Hindlimb muscle (tissue), 1 donor: ENCODE data around the gene MLPH. TPM values are rescaled to one million over a fixed set of nuclear protein-coding genes. Genes with fewer than 3 reads are reported as not detected.

Source experiments
- DNase-seq: peaks from one replicate; pipeline ENCODE4 v3.0.0-alpha.2; 2013
- polyA plus RNA-seq: library from polyadenylated mRNA; unstranded; fragments of 120-200 nt; gene quantifications from one replicate; pipeline ENCODE4 v1.2.1, GENCODE V29; 2013; ENCODE audit not compliant: insufficient read length

MLPH gene
- polyA plus RNA-seq, 1 donor, result 0.85 TPM

DNA sequence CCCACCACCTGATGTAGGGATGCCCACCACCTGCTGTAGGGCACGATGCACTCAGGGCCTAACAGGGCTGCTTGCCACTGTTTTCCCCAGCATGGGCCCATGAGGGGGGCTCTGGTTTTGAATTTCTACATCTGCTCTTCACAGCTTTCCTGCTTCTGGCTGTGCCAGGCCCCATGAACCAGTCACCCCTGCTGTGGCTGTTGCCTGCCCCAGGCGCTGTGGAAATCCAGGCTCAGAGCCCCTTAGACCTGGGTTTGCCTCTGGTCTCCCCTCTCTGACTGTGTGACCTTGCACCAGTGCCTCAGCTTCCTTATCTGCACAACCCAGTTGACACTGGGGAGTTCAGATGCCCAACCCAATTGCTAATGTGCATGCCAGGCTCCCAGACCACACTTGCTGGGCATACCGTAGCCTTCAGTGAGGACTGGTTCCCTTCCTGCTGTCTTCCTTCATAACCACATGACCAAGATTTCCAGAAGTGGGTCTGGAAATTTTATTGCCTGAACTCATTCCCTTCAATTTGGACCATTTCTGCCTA, 6.0 kb upstream of the MLPH start:
- no peak for DNase-seq

DNA sequence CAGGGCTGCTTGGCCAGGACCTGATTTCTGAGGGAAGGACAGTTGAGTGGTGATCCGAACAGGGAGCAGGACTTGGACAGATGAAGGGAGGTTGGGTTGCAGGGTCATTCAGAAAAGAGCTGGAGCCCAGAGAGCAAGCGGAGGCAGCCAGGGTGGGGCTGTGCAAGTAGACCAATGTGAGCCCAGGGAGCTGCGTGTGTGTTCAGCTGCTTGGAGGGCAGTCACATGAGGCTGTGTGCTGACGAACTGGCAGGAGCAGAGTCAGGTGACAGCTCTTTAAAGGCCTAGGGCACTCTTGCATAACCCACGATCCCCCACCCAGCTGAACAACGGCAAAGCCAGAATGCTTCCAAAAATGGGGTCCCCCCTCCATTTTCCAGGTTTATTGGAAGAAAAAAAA, 4.6 kb upstream of the MLPH start:
- no peak for DNase-seq

DNA sequence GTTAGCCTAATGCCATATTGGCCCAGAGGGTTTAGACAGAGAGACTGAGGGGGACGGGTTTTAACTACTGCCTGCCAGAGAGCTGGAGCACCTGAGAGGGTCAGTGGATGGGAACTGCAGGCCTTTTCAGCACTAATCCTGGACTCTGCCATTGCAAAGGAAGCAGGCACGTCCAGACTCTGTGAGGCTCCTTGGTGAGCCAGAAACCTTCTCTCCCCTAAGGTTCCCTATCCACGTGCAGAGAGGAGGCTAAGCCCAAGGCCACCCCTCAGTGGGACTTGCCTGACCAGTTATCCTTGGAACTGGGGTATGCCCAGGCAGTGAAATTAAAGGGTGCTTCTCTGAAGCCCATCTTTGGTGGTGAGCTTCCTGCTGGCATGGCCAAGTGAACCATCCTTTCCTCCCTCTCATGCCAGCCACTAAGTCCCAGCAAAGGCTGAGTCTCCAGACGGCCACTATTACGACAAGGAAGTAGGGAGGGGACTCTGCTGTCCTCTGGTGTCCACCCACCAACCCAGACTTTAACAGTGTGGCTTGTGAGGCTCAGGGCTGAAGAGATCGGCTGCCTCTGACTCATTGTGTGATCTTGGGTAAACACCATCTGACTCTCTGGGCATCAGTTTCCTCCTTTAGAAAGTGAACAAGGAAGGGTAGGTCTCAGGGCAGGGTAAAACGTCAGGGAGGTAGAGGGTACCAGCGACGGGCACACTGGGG, 3.9 kb upstream of the MLPH start:
- no peak for DNase-seq

GRCh38 chr2:237485304-237485703, 1.7 kb upstream of the MLPH start:
- DNase-seq, result no peak

DNA sequence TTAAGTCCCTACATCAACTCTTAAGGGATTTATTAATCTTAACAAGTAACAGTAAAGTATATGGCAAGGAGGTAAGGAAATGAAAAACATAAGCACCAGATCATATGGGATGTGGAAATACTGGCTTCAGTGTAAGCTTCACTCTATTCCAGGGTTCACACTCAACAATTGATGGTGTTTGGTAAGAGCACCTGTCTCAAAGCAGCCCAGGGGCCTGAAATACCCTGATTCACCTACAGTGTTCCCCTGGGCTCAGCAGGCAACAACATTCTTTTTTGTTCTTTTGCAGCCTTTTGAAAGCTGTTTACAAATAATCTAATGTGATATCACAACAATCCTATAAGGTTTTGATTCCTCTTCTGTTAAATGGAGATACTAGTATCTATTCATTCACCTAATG, 1.2 kb upstream of the MLPH start:
- no peak for DNase-seq

GRCh38 chr2:237486334-237486818, 675 bp upstream of the MLPH start:
- DNase-seq, result no peak

DNA sequence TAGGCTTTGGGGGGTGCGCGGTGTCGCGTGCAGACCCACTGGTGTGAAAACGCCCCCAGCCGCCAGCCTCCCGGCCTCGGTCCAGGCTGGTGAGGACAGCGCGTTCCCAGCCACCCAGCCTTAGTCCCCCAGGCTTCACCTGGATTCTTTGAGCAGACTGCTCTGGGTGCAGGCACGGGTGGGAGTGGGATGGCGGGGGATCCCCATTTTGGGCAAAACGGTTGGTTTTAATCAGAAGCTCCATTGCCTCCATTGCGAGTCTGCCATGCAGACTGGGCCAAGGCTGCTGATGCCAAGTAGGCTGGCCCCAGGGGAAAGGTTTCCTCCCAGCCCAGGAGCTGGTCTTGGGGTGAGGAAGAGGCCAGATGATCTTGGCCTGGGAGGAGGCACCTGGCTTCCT, 445 bp downstream of the MLPH start:
- DNase-seq, result no peak

- no peak for DNase-seq
These were observed 1.2 kb downstream of the MLPH start for GRCh38 chr2:237488295-237488694.

GRCh38 chr2:237488901-237489860, 2.1 kb downstream of the MLPH start:
- DNase-seq, result no peak

DNA sequence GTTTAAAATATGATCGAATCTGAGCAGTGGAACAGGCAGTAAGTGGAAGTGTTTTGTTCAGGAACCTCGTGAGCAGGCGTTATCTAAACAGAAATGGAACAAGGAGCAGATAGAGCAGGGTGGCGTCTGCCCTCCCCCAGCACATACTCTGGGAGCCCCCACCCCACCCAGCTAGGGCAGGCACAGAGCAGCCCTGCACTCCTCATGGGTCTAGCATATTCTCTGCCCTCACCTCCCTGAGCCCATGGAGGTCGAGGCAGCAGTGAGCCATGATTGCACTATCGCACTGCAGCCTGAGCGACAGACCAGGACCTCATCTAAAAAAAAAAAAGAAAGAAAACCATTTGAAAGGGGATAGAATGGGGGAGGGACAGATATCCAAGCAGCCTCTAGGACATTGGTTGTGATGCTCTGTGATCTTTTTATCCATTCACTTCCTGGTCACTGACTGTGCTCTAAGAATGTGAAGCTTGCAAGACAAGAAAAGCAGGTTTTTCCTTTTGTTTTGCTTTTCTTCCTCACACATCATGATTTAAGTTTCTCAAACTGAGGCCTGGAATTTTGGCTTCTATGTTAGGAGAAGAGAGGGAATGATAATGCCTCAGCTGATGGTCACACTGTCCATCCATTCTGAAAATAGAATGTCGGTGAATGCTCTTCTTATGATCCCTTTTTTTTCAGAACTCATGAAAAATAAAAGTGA, 3.1 kb downstream of the MLPH start:
- DNase-seq, result no peak

DNA sequence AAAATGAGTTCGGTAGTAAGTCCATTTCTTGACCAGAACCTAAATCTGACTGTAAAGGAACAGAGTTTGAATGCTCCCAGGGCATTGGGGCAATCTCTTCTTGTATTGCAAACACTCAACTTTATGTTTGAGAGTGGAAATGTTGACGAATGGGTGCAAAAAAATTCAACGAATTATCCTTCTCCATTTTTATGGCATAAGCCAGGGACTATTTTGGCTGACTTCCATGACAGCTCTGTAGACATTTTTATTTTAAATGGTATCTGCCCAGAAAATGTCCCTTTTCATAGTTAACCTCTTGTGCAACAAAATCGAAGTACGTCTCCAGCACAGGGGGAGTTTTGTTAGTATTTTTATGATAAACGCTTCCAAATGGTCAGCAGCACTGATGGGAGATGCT, 3.7 kb downstream of the MLPH start:
- no peak for DNase-seq

- DNase-seq, result no peak
These were observed 4.6 kb downstream of the MLPH start for GRCh38 chr2:237491515-237492118.

DNA sequence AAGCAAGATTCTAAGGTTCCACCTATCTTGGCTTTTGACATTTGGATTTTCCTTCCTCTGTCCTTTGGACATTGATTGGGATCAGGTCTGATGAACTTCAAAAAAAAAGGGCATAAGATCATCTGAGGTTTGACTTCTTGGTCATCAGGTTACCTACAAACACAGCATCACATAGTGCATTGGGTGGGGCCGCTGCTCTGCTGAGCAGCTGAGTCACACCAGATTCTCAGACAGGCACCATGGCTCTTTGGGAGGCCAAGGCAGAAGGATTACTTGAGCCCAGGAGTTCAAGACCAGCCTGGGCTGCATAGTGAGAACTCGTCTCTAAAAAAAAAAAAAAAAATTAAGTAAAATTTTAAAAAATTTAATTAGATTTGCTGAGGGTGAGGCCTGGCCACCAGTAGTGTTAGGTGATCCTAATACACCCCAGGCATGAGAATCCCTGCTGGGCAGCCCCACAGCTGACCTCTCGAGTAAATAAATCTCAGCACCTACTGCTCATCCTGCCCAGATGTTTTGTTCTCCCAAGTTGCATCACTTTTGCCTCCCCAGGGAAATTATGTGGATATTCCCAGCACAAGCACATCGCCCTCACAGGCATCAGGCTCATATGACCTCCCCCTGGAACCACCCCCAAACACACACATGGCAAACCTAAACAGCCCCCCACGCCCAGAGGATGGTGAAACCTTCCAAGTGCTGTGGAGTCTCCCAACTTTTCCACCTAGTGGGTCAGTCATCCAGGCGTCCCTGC, 5.3 kb downstream of the MLPH start:
- no peak for DNase-seq

- no peak for DNase-seq
These were observed 7.0 kb downstream of the MLPH start for GRCh38 chr2:237494066-237494465.

- no peak for DNase-seq
These were observed 8.6 kb downstream of the MLPH start for GRCh38 chr2:237495521-237496117.

- DNase-seq, result no peak
These were observed 9.4 kb downstream of the MLPH start for GRCh38 chr2:237496428-237496827.

DNA sequence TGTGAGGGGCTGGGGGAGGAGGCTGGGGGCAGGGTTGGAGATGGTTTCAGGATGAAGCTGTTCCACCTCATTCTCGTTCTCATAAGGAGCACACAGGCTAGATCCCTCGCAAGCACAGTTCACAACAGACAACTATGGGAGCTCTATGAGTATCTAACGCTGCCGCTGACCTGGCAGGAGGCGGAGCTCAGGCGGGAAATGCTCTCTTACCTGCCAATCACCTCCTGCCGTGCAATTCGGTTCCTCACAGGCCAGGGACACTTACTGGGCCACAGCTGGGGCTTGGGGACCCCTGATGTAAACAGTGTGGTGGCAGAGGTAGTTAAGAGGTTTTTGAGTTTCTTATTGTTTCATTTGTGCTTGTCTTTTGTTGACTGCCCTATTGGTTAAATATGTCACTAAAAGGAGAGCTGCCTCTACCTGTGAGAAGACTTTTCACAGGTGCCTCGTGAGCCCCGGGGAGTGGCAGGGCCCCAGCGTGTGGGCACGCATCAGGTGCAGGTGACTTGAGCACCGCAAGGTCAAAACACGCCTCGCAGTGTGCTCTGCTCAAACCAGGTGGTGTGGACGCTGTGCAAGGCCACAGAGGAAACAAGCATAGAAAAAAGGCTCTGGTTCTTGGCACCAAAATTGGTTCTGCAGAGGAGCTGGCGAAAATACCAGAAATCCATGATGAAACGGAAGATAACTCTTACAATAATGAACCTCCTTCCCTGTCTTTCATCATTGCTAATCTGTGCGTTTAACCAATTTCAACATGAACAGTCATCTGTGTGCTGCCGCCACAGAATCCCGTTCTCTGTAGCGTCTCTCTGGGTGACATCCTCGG, 10.2 kb downstream of the MLPH start:
- no peak for DNase-seq

GRCh38 chr2:237497838-237498186, 10.8 kb downstream of the MLPH start:
- no peak for DNase-seq

DNA sequence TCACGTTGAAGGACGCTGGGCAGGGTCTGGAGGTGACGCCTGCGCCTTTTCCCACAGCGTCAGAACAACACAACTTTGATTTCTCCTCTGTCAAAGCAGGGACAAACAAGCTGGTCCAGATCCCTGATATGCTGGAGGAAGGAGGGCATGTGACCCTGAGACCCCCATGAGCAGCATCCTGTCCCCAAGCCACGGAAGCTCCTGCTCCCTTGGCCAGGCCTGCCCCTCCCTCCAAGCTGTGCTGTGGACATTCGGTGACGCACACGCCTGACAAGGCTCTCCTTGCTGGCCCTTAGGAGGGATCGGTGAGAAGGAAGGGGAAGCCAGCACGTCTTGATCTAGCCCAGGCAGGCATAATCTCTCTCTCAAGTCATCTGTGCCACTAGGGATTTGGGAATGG, 11.3 kb downstream of the MLPH start:
- DNase-seq, result no peak

GRCh38 chr2:237500681-237501424, 13.8 kb downstream of the MLPH start:
- no peak for DNase-seq
